Measurements from ENCODE around the gene TCEA2. TPM values are rescaled to one million over a fixed set of nuclear protein-coding genes. Genes with fewer than 3 reads are reported as not detected.
A peak's percentile ranks its signal among the peaks of the same experiment; 100 is the strongest.

Gene TCEA2
- total and polyA plus RNA-seq, 2 of the 13 experiments (the other 11 are each of a cell fraction or from before 2014, with no cell fraction given), result 28.1 to 33.7 TPM

DNA sequence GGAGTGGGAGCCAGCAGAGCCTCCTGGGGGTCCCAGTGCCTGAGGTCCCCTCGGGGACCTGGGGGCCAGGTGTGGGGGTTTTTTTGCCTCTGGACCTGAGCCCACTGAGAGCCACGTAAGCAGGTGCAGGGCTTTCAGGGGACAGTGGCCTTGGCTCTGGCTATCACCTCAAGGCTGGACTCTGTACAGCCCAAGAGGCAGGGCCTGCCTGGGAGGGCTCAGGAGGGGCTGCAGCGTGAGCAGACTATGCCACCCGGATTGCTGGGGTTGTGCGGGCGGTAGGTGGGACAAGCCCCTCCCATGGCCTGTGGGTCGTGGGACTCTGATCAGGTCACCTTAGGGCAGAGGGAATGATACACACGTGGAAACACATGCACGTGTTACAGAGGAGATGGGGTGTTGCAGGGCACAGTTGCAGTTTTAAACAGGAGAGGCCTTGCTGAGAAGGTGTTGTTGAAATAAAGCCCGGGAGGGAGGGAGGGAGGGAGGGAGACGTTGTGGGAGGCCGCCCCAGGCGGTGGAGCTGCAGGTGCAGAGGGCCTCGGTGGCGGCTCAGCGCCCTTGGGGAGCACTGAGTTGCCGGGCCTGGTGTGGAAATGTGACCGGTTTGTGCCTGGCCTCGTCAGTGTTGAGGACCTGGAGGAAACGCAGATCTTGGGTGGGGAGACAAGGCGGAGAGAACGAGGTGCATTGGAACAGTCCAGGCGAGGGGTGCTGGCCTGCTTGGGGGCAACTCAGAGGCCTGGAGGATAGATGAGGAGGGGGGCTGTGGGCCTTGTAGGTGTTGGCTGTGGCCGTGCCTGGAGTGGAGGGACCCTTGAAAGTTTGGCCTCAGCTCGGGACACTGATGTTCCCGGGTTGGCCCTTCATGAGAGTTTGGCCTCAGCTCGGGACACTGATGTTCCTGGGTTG is 2.3 kb downstream of the TCEA2 start:
- WGBS (ENCODE audit: low lambda C conversion rate), result 5% methylated on average over 25 of the region's 27 CpGs
- peak overlapping the region; percentile 95 for H3K4me2 ChIP-seq (ENCODE audit: low read depth, low read length)
- ChIA-PET CTCF (ENCODE audit: low intra/inter-chr PET ratio, low total read pairs) (no interaction called here), POLR2A (interaction anchor here (1.2 to 3.7 kb wide), 11 partner anchors 10 to 407 kb away, joined by 4 to 34 read pairs (median 5); partner anchors contain the start of genes C20orf204, OPRL1, PRPF6 and RGS19)
- no peaks in the 10 kb centered on the region for H3K79me2 ChIP-seq (ENCODE audit: insufficient read depth, low read length)
- DNase-seq (ENCODE audit: low spot score), result no peak
- H2AFZ ChIP-seq (ENCODE audit: low read length), result no peak overlapping the region
- H3K4me3 ChIP-seq (replicated peaks in 1 of 3; ENCODE audit: insufficient read depth in 1 of 3, low read depth in 2 of 3, low read length in 3 of 3), result peak overlapping the region; percentile 8 to 98 (median 82); a peak in 5 of 6 replicates
- peak; percentile 20 for ATAC-seq
- intact Hi-C loops (cut with micrococcal nuclease; ENCODE audit: unreplicated experiment), result loop anchor here (2.0 kb wide), 1 partner anchor 15 kb away; the partner anchor contains the start of gene OPRL1
- in situ Hi-C loops (cut with HindIII; ENCODE audit: extremely low pct_ligation_motif_present, low pct_unique_long_range_greater_than_20kb), result no loop called here
- H3K9ac ChIP-seq (ENCODE audit: insufficient read depth, low read depth, low read length), result peak overlapping the region; percentile 45
- peak; percentile 73 for FAIRE-seq
- no peaks in the 10 kb centered on the region for H3K36me3 ChIP-seq (replicated peaks in 1 of 2; ENCODE audit: control insufficient read depth in 1 of 2, insufficient read depth in 2 of 2, low read length in 2 of 2)
- H3K4me1 ChIP-seq (ENCODE audit: insufficient read depth, low read length), result peaks cover 56% of the 10 kb centered on the region
- H3K27ac ChIP-seq (ENCODE audit: extremely low read length, insufficient read depth, low read length), result peak overlapping the region; percentile 78
- peaks cover 3 to 11% of the 10 kb centered on the region in 2 experiments; a peak in 2 of 5 replicates for H3K27me3 ChIP-seq (ENCODE audit: control insufficient read depth in 1 of 2, insufficient read depth in 2 of 2, low read length in 2 of 2)
- no peaks in the 10 kb centered on the region for H3K9me3 ChIP-seq (ENCODE audit: low read length)
- no TSS peak for BruUV-seq (replicated peaks)
- H4K20me1 ChIP-seq (ENCODE audit: insufficient read depth, low read length), result peaks cover 4% of the 10 kb centered on the region; the same call in 1 of the 2 replicates
- TF ChIP-seq, protein P1, sequence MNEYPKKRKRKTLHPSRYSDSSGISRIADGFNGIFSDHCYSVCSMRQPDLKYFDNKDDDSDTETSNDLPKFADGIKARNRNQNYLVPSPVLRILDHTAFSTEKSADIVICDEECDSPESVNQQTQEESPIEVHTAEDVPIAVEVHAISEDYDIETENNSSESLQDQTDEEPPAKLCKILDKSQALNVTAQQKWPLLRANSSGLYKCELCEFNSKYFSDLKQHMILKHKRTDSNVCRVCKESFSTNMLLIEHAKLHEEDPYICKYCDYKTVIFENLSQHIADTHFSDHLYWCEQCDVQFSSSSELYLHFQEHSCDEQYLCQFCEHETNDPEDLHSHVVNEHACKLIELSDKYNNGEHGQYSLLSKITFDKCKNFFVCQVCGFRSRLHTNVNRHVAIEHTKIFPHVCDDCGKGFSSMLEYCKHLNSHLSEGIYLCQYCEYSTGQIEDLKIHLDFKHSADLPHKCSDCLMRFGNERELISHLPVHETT (CRISPR knock-in tag; conservative IDR thresholded peaks at IDR 0.05), result no peak
- TF ChIP-seq SP4 (CRISPR knock-in tag; IDR thresholded peaks at IDR 0.05), result peak; percentile 42
- peak; percentile 94 for TF ChIP-seq ARNTL (CRISPR knock-in tag; IDR thresholded peaks at IDR 0.05)
- no peak; the same call in 1 of the 2 replicates for TF ChIP-seq ZIK1 (CRISPR knock-in tag; IDR thresholded peaks at IDR 0.05; ENCODE audit: borderline replicate concordance, low read depth)
- TF ChIP-seq, protein P2, sequence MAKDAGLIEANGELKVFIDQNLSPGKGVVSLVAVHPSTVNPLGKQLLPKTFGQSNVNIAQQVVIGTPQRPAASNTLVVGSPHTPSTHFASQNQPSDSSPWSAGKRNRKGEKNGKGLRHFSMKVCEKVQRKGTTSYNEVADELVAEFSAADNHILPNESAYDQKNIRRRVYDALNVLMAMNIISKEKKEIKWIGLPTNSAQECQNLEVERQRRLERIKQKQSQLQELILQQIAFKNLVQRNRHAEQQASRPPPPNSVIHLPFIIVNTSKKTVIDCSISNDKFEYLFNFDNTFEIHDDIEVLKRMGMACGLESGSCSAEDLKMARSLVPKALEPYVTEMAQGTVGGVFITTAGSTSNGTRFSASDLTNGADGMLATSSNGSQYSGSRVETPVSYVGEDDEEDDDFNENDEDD (CRISPR knock-in tag; IDR thresholded peaks at IDR 0.05; ENCODE audit: borderline replicate concordance), result peak; percentile 55; the same call in 1 of the 2 replicates
- TF ChIP-seq, protein P3, sequence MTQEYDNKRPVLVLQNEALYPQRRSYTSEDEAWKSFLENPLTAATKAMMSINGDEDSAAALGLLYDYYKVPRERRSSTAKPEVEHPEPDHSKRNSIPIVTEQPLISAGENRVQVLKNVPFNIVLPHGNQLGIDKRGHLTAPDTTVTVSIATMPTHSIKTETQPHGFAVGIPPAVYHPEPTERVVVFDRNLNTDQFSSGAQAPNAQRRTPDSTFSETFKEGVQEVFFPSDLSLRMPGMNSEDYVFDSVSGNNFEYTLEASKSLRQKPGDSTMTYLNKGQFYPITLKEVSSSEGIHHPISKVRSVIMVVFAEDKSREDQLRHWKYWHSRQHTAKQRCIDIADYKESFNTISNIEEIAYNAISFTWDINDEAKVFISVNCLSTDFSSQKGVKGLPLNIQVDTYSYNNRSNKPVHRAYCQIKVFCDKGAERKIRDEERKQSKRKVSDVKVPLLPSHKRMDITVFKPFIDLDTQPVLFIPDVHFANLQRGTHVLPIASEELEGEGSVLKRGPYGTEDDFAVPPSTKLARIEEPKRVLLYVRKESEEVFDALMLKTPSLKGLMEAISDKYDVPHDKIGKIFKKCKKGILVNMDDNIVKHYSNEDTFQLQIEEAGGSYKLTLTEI (CRISPR knock-in tag; conservative IDR thresholded peaks at IDR 0.05), result no peak
- TF ChIP-seq ZNF564 (CRISPR knock-in tag; IDR thresholded peaks at IDR 0.05), result no peak
- TF ChIP-seq, protein P4, sequence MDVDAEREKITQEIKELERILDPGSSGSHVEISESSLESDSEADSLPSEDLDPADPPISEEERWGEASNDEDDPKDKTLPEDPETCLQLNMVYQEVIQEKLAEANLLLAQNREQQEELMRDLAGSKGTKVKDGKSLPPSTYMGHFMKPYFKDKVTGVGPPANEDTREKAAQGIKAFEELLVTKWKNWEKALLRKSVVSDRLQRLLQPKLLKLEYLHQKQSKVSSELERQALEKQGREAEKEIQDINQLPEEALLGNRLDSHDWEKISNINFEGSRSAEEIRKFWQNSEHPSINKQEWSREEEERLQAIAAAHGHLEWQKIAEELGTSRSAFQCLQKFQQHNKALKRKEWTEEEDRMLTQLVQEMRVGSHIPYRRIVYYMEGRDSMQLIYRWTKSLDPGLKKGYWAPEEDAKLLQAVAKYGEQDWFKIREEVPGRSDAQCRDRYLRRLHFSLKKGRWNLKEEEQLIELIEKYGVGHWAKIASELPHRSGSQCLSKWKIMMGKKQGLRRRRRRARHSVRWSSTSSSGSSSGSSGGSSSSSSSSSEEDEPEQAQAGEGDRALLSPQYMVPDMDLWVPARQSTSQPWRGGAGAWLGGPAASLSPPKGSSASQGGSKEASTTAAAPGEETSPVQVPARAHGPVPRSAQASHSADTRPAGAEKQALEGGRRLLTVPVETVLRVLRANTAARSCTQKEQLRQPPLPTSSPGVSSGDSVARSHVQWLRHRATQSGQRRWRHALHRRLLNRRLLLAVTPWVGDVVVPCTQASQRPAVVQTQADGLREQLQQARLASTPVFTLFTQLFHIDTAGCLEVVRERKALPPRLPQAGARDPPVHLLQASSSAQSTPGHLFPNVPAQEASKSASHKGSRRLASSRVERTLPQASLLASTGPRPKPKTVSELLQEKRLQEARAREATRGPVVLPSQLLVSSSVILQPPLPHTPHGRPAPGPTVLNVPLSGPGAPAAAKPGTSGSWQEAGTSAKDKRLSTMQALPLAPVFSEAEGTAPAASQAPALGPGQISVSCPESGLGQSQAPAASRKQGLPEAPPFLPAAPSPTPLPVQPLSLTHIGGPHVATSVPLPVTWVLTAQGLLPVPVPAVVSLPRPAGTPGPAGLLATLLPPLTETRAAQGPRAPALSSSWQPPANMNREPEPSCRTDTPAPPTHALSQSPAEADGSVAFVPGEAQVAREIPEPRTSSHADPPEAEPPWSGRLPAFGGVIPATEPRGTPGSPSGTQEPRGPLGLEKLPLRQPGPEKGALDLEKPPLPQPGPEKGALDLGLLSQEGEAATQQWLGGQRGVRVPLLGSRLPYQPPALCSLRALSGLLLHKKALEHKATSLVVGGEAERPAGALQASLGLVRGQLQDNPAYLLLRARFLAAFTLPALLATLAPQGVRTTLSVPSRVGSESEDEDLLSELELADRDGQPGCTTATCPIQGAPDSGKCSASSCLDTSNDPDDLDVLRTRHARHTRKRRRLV (CRISPR knock-in tag; IDR thresholded peaks at IDR 0.05), result peak; percentile 52; the same call in 1 of the 2 replicates
- TF ChIP-seq TOPORS (CRISPR knock-in tag; IDR thresholded peaks at IDR 0.05), result 0 out of 2 replicates have a peak, but pooled peaks have one; percentile 46
- TF ChIP-seq, protein P5, sequence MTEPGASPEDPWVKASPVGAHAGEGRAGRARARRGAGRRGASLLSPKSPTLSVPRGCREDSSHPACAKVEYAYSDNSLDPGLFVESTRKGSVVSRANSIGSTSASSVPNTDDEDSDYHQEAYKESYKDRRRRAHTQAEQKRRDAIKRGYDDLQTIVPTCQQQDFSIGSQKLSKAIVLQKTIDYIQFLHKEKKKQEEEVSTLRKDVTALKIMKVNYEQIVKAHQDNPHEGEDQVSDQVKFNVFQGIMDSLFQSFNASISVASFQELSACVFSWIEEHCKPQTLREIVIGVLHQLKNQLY (CRISPR knock-in tag; IDR thresholded peaks at IDR 0.05), result peak; percentile 44; the same call in 1 of the 2 replicates
